ENCODE results near the gene PDCD2L. TPM values are rescaled to one million over a fixed set of nuclear protein-coding genes. Genes with fewer than 3 reads are reported as not detected.

The PDCD2L gene
- total and polyA plus RNA-seq, 9 of the 15 experiments (the other 6 are each of a cell fraction or from before 2014, with no cell fraction given): 12.1 to 68.5 (median 56.3) TPM

- TF ChIP-seq, protein P1, sequence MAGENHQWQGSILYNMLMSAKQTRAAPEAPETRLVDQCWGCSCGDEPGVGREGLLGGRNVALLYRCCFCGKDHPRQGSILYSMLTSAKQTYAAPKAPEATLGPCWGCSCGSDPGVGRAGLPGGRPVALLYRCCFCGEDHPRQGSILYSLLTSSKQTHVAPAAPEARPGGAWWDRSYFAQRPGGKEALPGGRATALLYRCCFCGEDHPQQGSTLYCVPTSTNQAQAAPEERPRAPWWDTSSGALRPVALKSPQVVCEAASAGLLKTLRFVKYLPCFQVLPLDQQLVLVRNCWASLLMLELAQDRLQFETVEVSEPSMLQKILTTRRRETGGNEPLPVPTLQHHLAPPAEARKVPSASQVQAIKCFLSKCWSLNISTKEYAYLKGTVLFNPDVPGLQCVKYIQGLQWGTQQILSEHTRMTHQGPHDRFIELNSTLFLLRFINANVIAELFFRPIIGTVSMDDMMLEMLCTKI (IDR thresholded peaks at IDR 0.05; ENCODE audit: partially characterized antibody): no peak
- TF ChIP-seq L3MBTL2 (IDR thresholded peaks at IDR 0.05) (peak; percentile 91), CGGBP1 (CRISPR knock-in tag; IDR thresholded peaks at IDR 0.05) (no peak), CCNT2 (IDR thresholded peaks at IDR 0.05; ENCODE audit: borderline replicate concordance, extremely low read depth, insufficient read length, low read depth, low read length) (peak; percentile 95), TOE1 (IDR thresholded peaks at IDR 0.05; ENCODE audit: borderline replicate concordance) (peak; percentile 31; the same call in 1 of the 2 replicates), TOE1 (CRISPR knock-in tag; IDR thresholded peaks at IDR 0.05; ENCODE audit: borderline replicate concordance, low read depth) (no peak), ZNF644 (tag; IDR thresholded peaks at IDR 0.05; ENCODE audit: low read depth) (no peak), MXD1 (CRISPR knock-in tag; IDR thresholded peaks at IDR 0.05; ENCODE audit: borderline replicate concordance, poor library complexity, severe bottlenecking) (no peak), NCOA4 (IDR thresholded peaks at IDR 0.05; ENCODE audit: partially characterized antibody) (no peak), PPARD (CRISPR knock-in tag; IDR thresholded peaks at IDR 0.05) (no peak), ZNF318 (IDR thresholded peaks at IDR 0.05; ENCODE audit: borderline replicate concordance in 1 of 2, low read depth in 1 of 2) (peak in 1 of 2 experiments; percentile 88; a peak in 2 of 4 replicates), NFE2 (IDR thresholded peaks at IDR 0.05; ENCODE audit: low read depth) (peak; percentile 98), ESRRA (IDR thresholded peaks at IDR 0.05; ENCODE audit: borderline replicate concordance, low read depth) (0 out of 2 replicates have a peak, but pooled peaks have one; percentile 49)
Observed at GRCh38 chr19:34359140-34359953, 44.9 kb upstream of the PDCD2L start (continued).

Data from K562 (cell line).